ENCODE measurements around the gene ADCY4.

DNA sequence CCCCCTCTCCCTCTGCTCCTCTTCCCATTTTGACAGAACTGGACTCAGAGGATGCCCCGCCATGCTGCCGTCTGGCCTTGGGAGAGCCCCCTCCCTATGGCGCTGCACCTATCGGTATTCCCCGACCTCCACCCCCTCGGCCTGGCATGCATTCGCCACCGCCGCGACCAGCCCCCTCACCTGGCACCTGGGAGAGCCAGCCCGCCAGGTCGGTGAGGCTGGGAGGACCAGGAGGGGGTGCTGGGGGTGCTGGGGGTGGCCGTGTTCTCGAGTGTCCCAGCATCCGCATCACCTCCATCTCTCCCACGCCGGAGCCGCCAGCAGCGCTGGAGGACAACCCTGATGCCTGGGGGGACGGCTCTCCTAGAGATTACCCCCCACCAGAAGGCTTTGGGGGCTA is 34.6 kb upstream of the ADCY4 start:
- TF ChIP-seq, protein P1, sequence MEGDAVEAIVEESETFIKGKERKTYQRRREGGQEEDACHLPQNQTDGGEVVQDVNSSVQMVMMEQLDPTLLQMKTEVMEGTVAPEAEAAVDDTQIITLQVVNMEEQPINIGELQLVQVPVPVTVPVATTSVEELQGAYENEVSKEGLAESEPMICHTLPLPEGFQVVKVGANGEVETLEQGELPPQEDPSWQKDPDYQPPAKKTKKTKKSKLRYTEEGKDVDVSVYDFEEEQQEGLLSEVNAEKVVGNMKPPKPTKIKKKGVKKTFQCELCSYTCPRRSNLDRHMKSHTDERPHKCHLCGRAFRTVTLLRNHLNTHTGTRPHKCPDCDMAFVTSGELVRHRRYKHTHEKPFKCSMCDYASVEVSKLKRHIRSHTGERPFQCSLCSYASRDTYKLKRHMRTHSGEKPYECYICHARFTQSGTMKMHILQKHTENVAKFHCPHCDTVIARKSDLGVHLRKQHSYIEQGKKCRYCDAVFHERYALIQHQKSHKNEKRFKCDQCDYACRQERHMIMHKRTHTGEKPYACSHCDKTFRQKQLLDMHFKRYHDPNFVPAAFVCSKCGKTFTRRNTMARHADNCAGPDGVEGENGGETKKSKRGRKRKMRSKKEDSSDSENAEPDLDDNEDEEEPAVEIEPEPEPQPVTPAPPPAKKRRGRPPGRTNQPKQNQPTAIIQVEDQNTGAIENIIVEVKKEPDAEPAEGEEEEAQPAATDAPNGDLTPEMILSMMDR (conservative IDR thresholded peaks at IDR 0.05) = no peak
- TF ChIP-seq ZFX (IDR thresholded peaks at IDR 0.05) = no peak
